Iris pigment epithelial cell (primary cell): Measurements from ENCODE around the gene PTPN20.

Experiments used
- DNase-seq: peaks from one replicate; pipeline ENCODE4 v3.0.0-alpha.2; 2011; ENCODE audit warnings: low read depth

PTPN20 gene

GRCh38 chr10:47034441-47035051 lies 123.3 kb downstream of the PTPN20 start:
- DNase-seq: no peak

GRCh38 chr10:47035171-47035818 lies 124.1 kb downstream of the PTPN20 start:
- no peak for DNase-seq

- no peak for DNase-seq
These were observed 124.7 kb downstream of the PTPN20 start for GRCh38 chr10:47035819-47036337.

GRCh38 chr10:47036771-47037170 lies 125.5 kb downstream of the PTPN20 start:
- DNase-seq: no peak

GRCh38 chr10:47037654-47038425 lies 126.6 kb downstream of the PTPN20 start:
- no peak for DNase-seq

GRCh38 chr10:47038881-47039561 lies 127.8 kb downstream of the PTPN20 start:
- no peak for DNase-seq

- DNase-seq: no peak
These were observed 128.3 kb downstream of the PTPN20 start for GRCh38 chr10:47039562-47039913.

- DNase-seq: no peak
These were observed 128.8 kb downstream of the PTPN20 start for GRCh38 chr10:47040041-47040491.

GRCh38 chr10:47040681-47041080 lies 129.5 kb downstream of the PTPN20 start:
- DNase-seq: no peak

GRCh38 chr10:47041396-47042198 lies 130.4 kb downstream of the PTPN20 start:
- DNase-seq: no peak

GRCh38 chr10:47042199-47042473 lies 130.9 kb downstream of the PTPN20 start:
- DNase-seq: no peak

- DNase-seq: no peak
These were observed 131.8 kb downstream of the PTPN20 start for GRCh38 chr10:47042780-47043750.

GRCh38 chr10:47043928-47044538 lies 132.8 kb downstream of the PTPN20 start:
- DNase-seq: no peak

- no peak for DNase-seq
These were observed 133.5 kb downstream of the PTPN20 start for GRCh38 chr10:47044741-47045140.

GRCh38 chr10:47045331-47045861 lies 134.2 kb downstream of the PTPN20 start:
- DNase-seq: no peak

GRCh38 chr10:47046321-47047126 lies 135.3 kb downstream of the PTPN20 start:
- no peak for DNase-seq

GRCh38 chr10:47047127-47047504 lies 135.9 kb downstream of the PTPN20 start:
- DNase-seq: no peak

GRCh38 chr10:47047577-47048525 lies 136.6 kb downstream of the PTPN20 start:
- DNase-seq: peak; percentile 72
